Raji (cell line): ENCODE measurements around the gene HSD11B1.

ENCODE experiments used
- POLR2A ChIP-seq: IDR thresholded peaks from 2 replicates; pipeline ENCODE4 v1.6.1; 2011; ENCODE audit warnings: low read depth, low read length, control low read depth; ENCODE audit not compliant: insufficient read depth

The HSD11B1 gene

GRCh38 chr1:209675565-209676154 is 29.0 kb upstream of the HSD11B1 start:
- no peak for TF ChIP-seq POLR2A

DNA sequence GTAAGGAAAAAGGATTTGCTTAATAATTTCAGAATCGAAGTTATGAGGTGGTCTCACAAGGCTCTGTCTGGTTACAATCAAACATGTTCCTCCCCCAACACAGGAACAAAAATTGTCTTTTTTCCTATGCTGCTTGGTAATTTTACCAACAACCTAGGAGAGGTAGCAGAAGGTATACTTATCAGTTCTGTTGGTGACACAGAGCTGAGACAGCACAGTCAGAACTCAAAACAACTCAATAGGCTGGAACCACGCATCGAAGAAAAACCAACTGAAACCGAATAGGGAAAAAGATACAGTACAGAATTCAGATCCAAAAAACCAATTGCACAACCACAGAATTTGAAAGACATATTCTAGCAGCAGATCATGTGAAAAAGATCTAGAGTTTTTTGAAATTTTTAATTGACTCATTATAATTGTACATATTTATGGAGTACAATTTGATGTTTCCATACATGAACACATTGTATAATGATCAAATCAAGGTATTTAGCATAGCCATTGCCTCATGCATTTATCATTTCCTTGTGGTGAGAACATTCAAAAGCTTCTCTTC is 25.6 kb upstream of the HSD11B1 start:
- no peak for TF ChIP-seq POLR2A

GRCh38 chr1:209685821-209686220 is 18.8 kb upstream of the HSD11B1 start:
- TF ChIP-seq POLR2A = no peak

DNA sequence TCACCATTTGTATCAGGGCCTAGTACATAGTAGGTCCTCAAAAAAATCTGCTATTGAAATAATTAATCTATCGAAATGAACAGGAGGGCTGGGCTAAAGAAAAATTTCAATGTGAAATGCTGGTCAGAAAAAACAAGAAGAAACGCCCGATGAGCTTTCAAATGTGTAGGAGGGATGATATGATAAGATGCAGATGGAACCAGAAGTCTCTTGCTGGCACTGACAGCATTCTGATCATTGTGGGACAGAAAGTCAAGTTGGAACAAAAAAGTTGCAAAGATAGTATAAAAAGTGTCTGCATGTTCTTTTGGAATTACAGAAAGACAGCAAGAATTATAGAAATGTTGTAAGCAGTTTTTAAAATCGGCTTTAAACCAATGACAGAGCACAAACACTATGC is 18.3 kb upstream of the HSD11B1 start:
- TF ChIP-seq POLR2A = no peak

DNA sequence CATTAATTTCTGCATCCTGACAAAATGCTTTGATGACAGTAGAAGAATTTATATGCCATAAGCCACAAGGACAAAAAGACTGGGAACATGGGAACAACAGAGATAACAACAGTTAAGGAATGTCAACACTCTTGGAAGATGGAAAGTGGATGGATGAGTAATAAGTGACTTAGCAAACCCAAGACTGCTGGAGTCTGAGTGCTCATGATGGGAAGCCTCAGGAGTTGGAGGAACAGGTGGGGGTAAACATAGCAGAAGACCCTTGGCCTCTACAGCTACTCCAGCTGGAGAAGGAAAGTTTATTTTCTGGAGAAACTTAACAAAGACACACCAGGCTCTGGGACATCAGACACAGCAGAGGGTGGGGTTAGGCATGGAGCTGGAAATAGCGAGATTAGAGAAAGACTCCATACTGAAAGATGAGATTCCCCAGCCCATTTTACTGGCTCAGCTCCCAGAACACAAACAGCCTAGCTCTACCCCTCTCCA is 15.9 kb upstream of the HSD11B1 start:
- TF ChIP-seq POLR2A = no peak

DNA sequence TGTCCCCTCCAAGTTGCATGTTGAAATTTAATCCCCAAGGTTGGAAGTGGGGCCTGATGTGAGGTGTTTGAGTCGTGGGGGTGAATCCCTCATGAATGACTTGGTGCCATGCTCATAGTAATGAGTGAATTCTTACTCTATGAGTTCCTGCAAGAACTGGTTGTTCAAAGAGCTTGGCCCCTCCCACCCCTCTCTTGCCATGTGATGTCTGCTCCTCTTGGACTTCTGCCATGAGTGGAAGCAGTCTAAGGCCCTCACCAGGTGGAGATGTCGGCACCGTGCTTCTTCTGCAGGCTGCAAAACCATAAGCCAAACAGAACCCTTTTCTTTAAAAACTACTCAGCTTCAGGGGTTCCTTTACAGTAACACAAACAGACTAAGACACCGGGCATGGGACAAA is 15.2 kb upstream of the HSD11B1 start:
- TF ChIP-seq POLR2A = no peak

GRCh38 chr1:209691237-209691636 is 13.4 kb upstream of the HSD11B1 start:
- TF ChIP-seq POLR2A = no peak

DNA sequence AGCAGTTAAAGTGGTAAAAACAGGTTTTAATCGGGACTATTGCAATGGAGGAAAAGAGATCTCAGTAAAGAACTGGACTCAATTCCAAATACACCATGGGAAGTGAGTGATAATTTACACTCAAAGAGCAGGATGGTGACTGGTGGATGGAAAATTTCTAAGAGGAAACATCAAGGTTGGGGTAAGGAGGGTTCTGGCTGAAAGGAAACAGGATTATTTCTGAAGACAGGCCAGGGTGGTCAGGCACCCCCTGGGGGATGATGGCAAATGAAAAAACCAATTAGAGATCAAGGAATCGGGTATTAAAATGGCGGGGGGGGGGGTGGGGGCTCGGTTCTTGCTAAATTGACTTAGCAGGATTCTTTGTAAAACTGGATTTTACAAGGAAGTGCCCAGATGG is 12.3 kb upstream of the HSD11B1 start:
- TF ChIP-seq POLR2A = no peak

DNA sequence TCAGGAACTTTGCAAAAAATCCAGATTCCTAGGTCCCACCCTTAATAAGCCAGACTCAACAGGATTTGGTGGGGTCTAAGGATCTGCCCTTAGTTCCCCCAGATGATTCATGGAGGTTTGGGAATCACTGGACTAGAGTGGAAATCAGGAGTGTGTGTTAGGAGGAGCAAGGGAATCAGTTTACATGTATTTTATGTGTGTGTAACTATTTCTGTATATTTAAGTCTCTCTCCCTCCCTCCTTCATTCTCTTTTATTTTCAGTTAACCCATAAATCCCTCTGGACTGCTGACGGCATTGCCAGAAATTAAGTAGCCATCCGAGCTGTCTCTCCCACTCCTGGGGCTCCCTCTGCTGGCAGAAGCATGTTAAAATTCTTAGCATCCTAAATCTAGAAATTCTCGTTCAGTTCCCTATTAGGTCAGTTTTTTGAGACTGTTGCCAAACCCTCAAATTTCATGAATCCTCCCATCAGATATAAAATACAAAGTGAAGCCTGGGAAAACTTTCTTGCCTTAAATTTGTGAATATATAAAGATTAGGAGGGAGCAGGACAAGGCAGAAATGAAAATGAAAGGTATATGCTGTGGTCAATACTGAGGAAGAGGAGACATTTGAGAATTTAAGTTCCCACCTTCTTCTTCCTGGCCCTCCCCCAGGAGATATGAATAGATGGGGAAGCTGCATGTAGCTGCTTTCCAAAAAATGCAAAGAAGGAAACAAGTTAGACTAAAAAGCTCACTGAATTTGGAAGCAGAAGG is 11.7 kb upstream of the HSD11B1 start:
- no peak for TF ChIP-seq POLR2A

- no peak for TF ChIP-seq POLR2A
Observed at GRCh38 chr1:209696673-209697072, 8.0 kb upstream of the HSD11B1 start.

DNA sequence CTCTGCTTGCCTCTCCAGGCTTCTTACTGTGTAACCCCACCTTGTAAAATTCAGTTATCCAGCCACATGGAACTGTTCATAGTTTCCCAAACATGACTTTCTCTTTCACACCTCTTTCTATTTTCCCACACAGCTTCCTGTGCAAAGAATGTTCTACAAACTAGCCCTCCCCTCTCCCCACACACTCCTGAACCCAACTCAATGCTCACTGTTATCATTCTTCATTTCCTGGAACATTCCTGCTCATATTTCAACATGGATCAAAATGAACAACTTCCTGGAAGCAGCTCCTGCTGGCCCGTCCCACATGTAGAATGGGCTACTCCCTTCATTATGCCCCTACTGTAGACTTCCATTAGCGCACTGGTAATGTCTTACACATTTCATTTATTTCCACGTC is 7.5 kb upstream of the HSD11B1 start:
- no peak for TF ChIP-seq POLR2A

GRCh38 chr1:209702832-209703231 is 1.8 kb upstream of the HSD11B1 start:
- TF ChIP-seq POLR2A = no peak

- TF ChIP-seq POLR2A = no peak
Observed at GRCh38 chr1:209703834-209704504, 677 bp upstream of the HSD11B1 start.

- TF ChIP-seq POLR2A = no peak
Observed at GRCh38 chr1:209705033-209705598, 470 bp downstream of the HSD11B1 start.

GRCh38 chr1:209706622-209707021 is 2.0 kb downstream of the HSD11B1 start:
- no peak for TF ChIP-seq POLR2A
